Astrocyte of the cerebellum (primary cell): ENCODE data around the gene STT3B.

Experiments
- DNase-seq: peaks from one replicate; pipeline ENCODE4 v3.0.0-alpha.2; 2011; ENCODE audit warnings: low read depth
- H3K4me3 ChIP-seq: 2 replicates; pipeline ENCODE4 v1.5.1; 2011; ENCODE audit warnings: mild to moderate bottlenecking, low read depth, low read length, moderate library complexity
- in situ Hi-C: cut with HindIII; loops from 2 replicates; pipeline ENCODE4 v1.10.0; 2017; ENCODE audit warnings: low sequenced_read_pairs
- TF ChIP-seq, protein P1 (sequence below): IDR thresholded peaks from 2 replicates; pipeline ENCODE4 v1.5.1; 2012; ENCODE audit warnings: low read length, low read depth, moderate library complexity, mild to moderate bottlenecking; ENCODE audit errors: missing control alignments

Gene STT3B

DNA sequence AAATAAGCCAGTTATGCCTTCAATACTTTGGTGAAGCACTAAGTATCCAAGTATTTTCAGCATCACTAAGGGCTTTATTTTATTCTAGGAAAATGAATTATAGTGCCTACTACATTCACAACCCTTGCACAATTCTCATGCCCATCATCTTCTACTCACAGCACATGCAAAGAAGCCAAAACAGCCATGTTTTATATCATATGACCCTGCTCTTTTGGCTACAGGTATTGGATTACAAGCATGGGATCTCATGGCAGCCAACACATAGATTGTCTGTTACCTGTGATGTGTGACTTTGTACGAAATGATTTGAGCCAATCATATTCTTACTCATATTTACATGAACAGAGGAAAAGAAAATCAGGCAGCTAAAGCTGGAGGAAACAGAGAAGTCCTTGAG, 38.6 kb downstream of the STT3B start:
- TF ChIP-seq, protein P1, sequence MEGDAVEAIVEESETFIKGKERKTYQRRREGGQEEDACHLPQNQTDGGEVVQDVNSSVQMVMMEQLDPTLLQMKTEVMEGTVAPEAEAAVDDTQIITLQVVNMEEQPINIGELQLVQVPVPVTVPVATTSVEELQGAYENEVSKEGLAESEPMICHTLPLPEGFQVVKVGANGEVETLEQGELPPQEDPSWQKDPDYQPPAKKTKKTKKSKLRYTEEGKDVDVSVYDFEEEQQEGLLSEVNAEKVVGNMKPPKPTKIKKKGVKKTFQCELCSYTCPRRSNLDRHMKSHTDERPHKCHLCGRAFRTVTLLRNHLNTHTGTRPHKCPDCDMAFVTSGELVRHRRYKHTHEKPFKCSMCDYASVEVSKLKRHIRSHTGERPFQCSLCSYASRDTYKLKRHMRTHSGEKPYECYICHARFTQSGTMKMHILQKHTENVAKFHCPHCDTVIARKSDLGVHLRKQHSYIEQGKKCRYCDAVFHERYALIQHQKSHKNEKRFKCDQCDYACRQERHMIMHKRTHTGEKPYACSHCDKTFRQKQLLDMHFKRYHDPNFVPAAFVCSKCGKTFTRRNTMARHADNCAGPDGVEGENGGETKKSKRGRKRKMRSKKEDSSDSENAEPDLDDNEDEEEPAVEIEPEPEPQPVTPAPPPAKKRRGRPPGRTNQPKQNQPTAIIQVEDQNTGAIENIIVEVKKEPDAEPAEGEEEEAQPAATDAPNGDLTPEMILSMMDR = no peak
- in situ Hi-C loops = no loop called here
- DNase-seq = no peak
- H3K4me3 ChIP-seq = no peak overlapping the region

DNA sequence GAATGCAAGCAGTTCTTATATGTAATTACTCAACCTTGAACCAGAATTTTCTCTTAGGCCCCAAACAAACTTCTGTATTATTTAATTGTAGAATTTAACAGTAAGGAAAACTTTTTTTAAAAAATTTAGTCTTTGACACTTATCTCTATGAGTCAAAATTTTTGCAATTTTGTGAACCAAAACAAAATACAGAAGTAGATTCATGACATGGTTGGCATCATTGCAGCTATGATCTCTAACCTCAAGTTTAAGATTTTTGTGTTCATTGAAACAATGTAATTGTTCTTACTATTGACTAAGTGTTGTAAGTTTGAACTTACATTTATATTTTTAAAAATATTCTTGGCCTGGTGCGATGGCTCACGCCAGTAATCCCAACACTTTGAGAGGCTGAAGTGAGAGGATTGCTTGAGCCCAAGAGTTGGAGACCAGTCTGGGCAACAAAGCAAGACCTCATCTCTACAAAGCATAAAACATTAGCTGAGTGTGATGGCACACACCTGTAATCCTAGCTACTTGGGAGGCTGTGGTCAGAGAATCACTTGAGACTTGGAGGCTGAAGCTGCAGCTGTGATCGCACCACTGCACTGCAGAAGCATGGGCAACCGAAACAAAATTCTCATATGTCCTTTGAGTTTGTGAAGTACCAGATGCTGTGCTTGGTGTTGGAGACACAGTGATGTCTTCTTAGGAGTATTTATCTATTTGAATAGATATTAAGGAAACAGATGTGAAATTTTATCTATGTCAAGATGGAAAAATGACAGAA, 39.7 kb downstream of the STT3B start:
- no peak overlapping the region for H3K4me3 ChIP-seq
- TF ChIP-seq, protein P1 = no peak
- no peak for DNase-seq
- in situ Hi-C loops = no loop called here

DNA sequence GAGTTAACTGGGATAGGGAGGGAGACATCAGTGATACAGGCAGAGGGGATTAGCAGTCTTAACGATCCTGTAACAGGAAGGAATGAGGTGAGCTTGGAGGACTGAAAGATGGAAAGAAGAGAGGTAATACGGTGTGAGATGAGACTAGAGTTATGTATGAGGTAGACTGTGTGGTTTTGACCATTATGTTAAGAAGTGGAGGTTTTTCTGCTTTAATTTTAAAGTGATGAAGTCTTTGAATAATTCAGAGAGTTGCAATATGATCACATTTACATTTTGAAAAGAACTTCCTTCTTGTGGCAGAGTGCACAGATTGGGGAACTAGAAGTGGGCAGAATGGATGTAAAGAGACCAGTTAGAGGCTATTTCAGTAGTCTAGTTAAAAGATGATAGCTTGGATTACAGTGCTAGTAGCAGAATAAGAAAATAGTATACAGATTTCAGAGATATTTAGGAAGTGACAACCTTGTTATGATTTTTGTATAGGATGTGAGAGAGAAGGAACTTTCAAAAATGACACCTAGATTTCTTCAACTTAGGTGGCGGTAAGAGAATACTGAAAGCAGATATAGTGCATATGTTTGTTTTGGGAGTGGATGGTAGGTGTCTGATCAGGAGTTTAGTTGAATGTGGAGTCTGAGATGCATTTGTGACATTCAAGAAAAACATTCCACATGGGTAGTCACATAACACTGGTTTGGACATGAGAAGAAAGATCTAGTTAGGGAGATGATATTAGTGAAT, 40.5 kb downstream of the STT3B start:
- no peak for DNase-seq
- TF ChIP-seq, protein P1 = no peak
- H3K4me3 ChIP-seq = no peak overlapping the region
- in situ Hi-C loops = no loop called here

DNA sequence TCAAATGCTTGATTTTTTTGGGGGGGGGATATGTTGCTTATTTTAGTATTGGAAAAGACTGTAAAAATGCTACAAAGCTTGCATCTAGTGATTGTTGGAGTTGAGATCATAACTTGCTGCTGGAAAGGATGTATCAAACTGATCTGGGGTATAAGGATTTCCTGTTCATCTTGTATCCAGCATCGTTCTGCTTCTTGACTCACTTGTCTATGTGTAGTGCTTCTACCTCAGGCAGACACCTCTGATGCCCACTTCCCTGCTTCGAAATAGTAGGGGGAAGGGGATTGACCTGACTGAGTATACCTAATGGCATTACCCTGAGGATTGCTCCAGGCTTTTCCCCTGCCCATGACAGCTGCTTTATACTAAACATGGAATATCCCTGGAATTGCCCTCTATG, 42.7 kb downstream of the STT3B start:
- TF ChIP-seq, protein P1 = no peak
- DNase-seq = no peak
- no peak overlapping the region for H3K4me3 ChIP-seq
- in situ Hi-C loops = no loop called here

DNA sequence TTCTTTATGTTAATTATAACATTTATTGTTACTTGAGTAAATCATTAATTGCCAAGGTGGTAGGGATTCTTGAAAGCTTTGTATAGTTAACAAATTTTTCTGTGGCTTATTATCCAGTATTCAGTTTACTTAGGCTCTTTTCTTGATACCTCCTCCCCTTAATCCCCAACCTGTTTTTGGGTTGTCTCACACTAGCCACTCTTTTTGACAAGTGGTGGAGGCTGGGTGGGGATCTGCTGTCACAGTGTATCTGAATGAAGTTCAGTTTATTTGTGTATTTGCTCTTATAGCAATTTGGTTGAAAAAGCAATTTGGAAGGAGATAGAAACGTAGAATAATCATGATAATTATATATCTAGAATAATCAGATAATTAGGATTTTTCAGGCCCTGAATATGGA, 43.8 kb downstream of the STT3B start:
- H3K4me3 ChIP-seq = no peak overlapping the region
- DNase-seq = no peak
- TF ChIP-seq, protein P1 = no peak
- in situ Hi-C loops = no loop called here

DNA sequence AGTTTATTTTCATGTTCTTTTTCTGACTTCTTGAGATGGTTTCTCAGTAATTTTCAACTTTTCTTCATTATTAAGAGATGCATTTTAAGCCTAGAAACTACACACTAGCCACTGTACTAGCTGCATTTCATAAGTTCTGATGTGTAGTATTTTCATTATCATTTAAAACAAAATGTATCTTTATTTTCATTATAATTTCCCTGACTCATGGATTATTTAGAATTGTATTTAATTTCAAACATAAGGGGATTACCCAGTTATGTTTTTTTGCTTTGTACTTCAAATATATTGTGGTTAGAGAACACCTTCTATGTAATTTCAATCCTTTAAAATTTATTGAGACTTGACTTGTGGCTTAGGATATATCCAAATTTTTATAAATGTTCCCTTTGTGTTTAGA, 44.5 kb downstream of the STT3B start:
- TF ChIP-seq, protein P1 = no peak
- no peak overlapping the region for H3K4me3 ChIP-seq
- DNase-seq = no peak
- in situ Hi-C loops = no loop called here
